SK-N-MC (cell line): ENCODE data around the gene SLC16A11.

Experiments used
- EZH2 ChIP-seq: fragments of 200-600 bp; sonication (generic); IDR thresholded peaks from one replicate; pipeline ENCODE4 v1.6.1; 2017; ENCODE audit warnings: antibody characterized with exemption
- POLR2AphosphoS5 ChIP-seq: IDR thresholded peaks from 2 replicates; pipeline ENCODE4 v1.6.1; 2012; ENCODE audit warnings: mild to moderate bottlenecking, low read depth, low read length, borderline replicate concordance

DNA sequence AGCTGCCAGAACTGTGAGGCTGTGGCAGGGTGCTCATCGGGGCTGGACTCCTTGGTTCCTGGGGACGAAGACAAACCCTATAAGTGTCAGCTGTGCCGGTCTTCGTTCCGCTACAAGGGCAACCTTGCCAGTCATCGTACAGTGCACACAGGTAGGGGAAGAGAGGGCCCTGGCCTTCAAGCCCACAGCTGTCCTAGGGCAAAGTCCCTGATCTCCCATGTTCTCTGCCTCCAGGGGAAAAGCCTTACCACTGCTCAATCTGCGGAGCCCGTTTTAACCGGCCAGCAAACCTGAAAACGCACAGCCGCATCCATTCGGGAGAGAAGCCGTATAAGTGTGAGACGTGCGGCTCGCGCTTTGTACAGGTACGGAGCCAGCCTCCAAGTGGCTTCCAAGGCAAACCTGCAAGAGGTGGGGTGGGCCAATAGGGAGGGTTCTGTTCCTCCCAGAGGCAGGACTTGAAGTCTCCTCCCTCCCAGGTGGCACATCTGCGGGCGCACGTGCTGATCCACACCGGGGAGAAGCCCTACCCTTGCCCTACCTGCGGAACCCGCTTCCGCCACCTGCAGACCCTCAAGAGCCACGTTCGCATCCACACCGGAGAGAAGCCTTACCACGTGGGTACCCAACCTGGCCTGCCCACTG, 17.3 kb downstream of the SLC16A11 start:
- TF ChIP-seq POLR2AphosphoS5 (no peak), EZH2 (no peak)
